ENCODE measurements around the gene GPR160.
A peak's percentile ranks its signal among the peaks of the same experiment; 100 is the strongest.
"Not testable (repeated sequence)": the region's sequence is repeated elsewhere in the genome, so short reads cannot be mapped to it uniquely, and the experiment has no call there.

Gene GPR160

GRCh38 chr3:170037463-170038433 lies at the start of gene GPR160:
GPR160 (plus strand) TSS chr3:170037995; CDS start chr3:170083973, 45,978 bp downstream.
- peak; percentile 51 for DNase-seq

GRCh38 chr3:169990431-169990830 lies 47.4 kb upstream of the GPR160 start:
- no peak for DNase-seq

- no peak for DNase-seq
Measured at GRCh38 chr3:169992156-169992555, 45.6 kb upstream of the GPR160 start.

- DNase-seq: no peak
Measured at GRCh38 chr3:169992781-169993180, 45.0 kb upstream of the GPR160 start.

- no peak for DNase-seq
Measured at GRCh38 chr3:169993761-169994160, 44.0 kb upstream of the GPR160 start.

GRCh38 chr3:169996063-169996462 lies 41.7 kb upstream of the GPR160 start:
- DNase-seq: no peak

GRCh38 chr3:169998668-169999131 lies 39.1 kb upstream of the GPR160 start:
- DNase-seq: no peak

- no peak for DNase-seq
Measured at GRCh38 chr3:169999433-169999832, 38.4 kb upstream of the GPR160 start.

- DNase-seq: no peak
Measured at GRCh38 chr3:170000051-170000450, 37.7 kb upstream of the GPR160 start.

- no peak for DNase-seq
Measured at GRCh38 chr3:170002231-170002630, 35.6 kb upstream of the GPR160 start.

GRCh38 chr3:170002879-170003278 lies 34.9 kb upstream of the GPR160 start:
- no peak for DNase-seq

GRCh38 chr3:170003881-170004356 lies 33.9 kb upstream of the GPR160 start:
- DNase-seq: no peak

- peak; percentile 16 for DNase-seq
Measured at GRCh38 chr3:170007031-170007663, 30.6 kb upstream of the GPR160 start.

- no peak for DNase-seq
Measured at GRCh38 chr3:170010498-170010897, 27.3 kb upstream of the GPR160 start.

GRCh38 chr3:170012683-170013400 lies 25.0 kb upstream of the GPR160 start:
- no peak for DNase-seq

- no peak for DNase-seq
Measured at GRCh38 chr3:170016057-170016456, 21.7 kb upstream of the GPR160 start.

GRCh38 chr3:170019306-170019705 lies 18.5 kb upstream of the GPR160 start:
- not testable (repeated sequence) for DNase-seq

- no peak for DNase-seq
Measured at GRCh38 chr3:170021083-170021482, 16.7 kb upstream of the GPR160 start.

- no peak for DNase-seq
Measured at GRCh38 chr3:170022336-170022735, 15.5 kb upstream of the GPR160 start.

GRCh38 chr3:170023165-170023564 lies 14.6 kb upstream of the GPR160 start:
- no peak for DNase-seq

- DNase-seq: no peak
Measured at GRCh38 chr3:170024581-170024980, 13.2 kb upstream of the GPR160 start.

- no peak for DNase-seq
Measured at GRCh38 chr3:170027233-170028102, 10.3 kb upstream of the GPR160 start.

Data from right hindlimb (tissue), 1 donor.